Measurements from ENCODE around the gene CHMP3. TPM values are rescaled to one million over a fixed set of nuclear protein-coding genes. Genes with fewer than 3 reads are reported as not detected.
"Not testable (repeated sequence)": the region's sequence is repeated elsewhere in the genome, so short reads cannot be mapped to it uniquely, and the experiment has no call there.

Gene CHMP3
- total RNA-seq, result 50.1 TPM

GRCh38 chr2:86562922-86563649 is at the start of gene CHMP3:
Gene CHMP3, minus strand, starts transcription at chr2:86563443. Its CDS starts 95 bp downstream, at chr2:86563348.
- DNase-seq, result peak; percentile 91

- no peak for DNase-seq
Observed at GRCh38 chr2:86610871-86611270, 47.6 kb upstream of the CHMP3 start.

DNA sequence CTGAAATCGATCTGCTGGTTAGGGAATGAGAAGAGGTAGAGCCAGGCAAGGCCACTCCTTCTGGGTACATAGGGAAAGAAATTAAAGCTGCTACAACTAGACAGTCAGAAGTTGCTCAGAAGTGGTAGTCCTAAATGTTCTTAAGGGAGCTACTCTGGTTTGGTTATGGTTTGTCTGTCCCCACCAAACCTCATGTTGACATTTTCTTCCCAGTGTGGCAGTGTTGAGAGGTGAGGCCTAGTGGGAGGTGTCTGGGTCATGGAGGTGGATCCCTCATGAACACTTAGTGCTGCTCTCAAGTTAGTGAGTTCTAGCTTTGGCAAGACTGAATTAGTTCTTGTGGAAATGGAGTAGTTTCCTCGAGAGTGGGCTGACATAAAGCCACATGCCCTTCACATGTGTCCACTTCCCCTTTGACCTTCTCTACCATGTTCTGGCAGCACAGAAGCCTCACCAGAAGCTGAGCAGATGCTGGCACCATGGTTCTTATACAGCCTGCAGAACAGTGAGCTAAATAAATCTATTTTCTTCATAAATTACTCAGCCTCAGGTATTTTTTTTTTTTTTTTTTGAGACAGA is 45.7 kb upstream of the CHMP3 start:
- no peak for DNase-seq

DNA sequence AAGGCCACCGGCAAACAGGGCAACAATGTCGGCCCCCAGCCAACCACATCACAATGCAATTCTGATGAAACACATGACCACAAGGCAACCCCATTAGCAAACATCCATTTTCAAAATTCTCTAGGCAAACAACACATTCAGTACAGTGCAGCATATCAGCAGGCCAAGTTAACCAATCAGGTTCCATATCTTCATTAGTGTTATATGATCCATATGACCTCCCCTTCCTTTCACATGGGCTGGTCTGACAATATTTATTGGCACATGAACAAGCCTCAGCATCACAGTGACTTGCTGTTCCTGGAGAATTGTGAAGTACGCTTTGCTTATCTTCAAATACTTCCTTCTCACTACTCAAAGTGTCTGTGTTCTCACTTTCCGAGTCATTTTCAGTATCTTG is 40.7 kb upstream of the CHMP3 start:
- no peak for DNase-seq

DNA sequence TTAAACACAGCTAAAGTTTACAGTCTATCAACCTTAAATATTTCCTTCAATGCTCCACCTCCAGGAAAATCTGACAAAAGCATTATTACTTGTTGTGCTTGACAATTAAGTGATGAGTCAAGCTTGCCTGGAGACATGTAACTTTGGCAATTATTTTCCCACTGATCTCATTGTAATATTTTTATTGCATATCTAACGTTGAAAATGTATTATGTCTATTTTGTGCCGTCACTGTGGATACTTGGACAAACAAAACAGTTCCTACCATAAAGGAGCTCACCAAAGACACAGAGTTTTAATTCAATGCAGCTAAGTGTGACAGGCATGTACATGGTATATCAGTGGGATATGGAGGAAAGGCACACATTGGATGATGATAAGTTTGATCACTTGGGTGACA is 35.7 kb upstream of the CHMP3 start:
- DNase-seq, result no peak

GRCh38 chr2:86596118-86596517 is 32.9 kb upstream of the CHMP3 start:
- DNase-seq, result no peak

DNA sequence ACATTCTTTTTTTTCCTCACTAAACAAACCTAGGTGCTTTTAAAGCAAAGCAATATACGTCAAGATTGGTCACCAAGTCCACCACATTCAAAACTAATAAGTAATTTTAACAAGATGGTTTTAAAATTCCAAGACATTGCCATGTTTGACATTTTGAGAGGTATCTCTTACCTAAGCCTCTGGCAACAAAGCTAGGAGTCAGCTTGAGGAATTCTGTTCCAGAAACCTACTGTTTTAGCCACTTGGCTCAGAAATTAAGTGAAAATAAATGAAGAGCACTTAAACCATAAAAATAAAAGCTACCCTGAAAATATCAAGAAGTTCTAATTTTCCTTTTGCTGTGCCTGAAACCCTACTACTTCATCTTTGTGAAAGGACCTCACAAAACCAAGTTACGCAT is 30.0 kb upstream of the CHMP3 start:
- DNase-seq, result no peak

DNA sequence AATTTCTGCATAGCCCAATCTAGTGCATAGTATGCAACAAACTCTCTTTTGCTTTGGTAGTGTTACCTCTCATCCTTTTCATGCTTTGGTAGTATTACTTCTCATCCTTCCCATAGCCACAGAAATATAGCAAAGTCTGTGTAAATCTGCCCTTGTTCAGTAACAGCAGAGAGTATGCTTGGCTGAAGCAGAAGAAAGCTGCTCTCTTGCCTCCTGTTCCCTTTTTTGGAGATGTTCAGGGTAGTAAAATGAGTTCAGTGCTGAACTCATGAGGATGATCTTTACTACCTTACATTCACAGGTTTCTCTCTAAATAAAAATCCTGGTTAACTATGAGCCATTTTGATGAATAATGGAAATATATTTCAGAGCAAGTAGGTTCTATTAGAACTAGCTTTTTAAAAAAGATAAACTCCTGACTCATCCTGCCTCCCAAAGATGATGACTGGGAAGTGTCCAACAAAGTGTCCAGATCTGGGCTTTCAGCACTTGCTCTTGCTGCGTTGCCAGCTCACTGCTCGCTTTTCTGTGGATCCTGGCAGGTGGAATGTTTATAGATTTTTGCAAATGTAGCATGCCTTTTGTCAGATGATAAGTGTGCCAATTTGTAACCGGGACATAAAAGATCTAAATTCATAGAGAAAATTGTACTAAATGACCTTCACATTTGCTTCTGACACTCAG is 29.4 kb upstream of the CHMP3 start:
- peak; percentile 7 for DNase-seq

- not testable (repeated sequence) for DNase-seq
Observed at GRCh38 chr2:86589701-86590100, 26.5 kb upstream of the CHMP3 start.

GRCh38 chr2:86584151-86584913 is 21.1 kb upstream of the CHMP3 start:
- no peak for DNase-seq

DNA sequence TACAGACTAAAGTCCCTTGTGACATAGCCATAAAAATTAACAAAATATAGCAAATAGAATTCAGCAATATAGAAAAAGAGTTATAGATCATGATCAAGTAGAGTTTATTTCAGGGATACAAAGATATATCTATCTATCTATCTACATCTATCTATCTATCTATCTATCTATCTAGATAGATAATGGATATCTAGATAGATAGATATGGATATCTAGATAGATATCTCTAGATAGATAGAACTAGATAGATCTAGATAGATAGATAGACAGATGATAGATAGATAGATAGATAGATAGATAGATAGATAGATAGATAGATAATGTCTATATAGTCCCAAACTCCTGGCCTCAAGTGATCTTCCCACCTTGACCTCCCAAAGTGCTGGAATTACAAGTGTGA is 17.3 kb upstream of the CHMP3 start:
- DNase-seq, result no peak

GRCh38 chr2:86577817-86578456 is 14.7 kb upstream of the CHMP3 start:
- no peak for DNase-seq

- no peak for DNase-seq
Observed at GRCh38 chr2:86570059-86570458, 6.8 kb upstream of the CHMP3 start.

GRCh38 chr2:86566821-86567190 is 3.6 kb upstream of the CHMP3 start:
- no peak for DNase-seq

- DNase-seq, result peak; percentile 68
Observed at GRCh38 chr2:86566158-86566820, 3.0 kb upstream of the CHMP3 start.

GRCh38 chr2:86563650-86564061 is 413 bp upstream of the CHMP3 start:
- DNase-seq, result no peak

DNA sequence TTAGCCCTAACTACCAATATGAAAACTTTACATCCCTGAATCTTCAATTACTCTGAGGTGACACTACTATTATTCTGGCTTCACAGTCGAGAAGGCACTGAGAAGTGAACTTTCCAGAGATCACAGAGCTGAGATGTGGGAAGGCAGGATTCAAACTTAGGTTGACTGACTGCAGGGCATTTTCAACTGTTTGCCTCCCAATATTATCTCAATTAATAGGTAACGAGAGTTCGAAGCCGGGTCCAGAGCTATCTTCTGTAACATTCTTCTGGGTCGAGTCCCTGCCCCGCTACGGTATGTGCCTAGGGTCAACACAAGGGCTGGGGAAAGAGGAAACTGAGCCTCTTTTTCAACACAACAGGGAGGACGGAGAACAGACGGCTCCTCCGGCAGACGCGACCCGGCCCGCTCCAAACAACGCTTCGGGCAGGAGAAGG is 740 bp downstream of the CHMP3 start:
- DNase-seq, result no peak

DNA sequence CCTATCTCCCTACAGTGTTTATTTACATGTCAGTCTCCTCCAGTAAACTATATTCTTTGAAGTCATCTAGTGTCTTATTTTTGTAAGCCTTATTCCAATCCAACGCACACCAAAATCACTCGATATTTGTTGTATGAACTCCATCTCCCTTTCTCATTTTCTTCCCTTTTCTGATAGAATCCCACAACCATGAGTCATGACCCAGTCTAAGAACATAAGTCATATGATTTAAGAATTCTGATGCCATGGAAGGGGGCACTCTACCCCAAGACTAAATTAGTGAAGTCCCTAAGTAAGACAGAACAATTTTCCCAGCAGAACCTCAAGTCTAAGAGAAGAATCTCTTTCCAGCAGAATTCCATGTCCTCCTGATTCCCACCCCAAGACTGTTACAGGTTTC is 5.4 kb downstream of the CHMP3 start:
- DNase-seq, result no peak

DNA sequence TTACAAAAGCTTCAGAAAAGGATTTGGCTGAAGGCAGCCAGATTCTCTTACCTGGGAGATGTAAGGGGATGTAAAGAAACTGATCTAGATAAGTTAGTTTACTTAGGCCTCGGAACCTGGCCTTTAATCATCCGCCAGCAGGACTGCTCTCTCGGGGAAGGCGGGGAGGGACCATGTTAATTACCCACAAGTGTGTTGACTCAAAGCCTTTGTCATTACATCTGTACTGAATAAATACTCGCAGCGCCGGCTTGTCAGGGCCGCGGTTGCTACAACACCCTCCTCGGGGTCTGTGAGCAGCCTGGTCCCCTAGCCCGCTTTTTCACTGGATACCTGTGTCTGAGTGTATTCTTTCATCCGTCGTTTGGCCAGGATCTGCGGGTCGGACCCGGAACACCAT is 6.7 kb downstream of the CHMP3 start:
- DNase-seq, result no peak

DNA sequence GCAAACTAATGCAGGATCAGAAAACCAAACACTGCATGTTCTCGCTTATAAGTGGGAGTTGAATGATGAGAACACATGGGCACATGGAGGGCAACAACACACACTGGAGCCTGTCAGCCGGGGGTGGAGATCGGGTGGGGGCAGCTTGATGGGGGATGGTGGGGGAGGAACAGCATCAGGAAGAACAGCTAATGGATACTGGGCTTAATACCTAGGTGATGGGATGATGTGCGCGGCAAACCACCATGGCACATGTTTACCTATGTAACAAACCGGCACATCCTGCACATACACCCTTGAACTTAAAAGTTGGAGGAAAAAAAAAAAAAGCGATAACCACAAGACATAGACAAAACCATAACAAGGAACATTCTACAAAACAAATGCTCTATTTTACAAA is 10.4 kb downstream of the CHMP3 start:
- no peak for DNase-seq

- not testable (repeated sequence) for DNase-seq
Observed at GRCh38 chr2:86549963-86550725, 13.1 kb downstream of the CHMP3 start.
